Stomach (tissue), 9 donors: ENCODE data around the gene SFRP5. TPM values are rescaled to one million over a fixed set of nuclear protein-coding genes. Genes with fewer than 3 reads are reported as not detected.

Source experiments
- DNase-seq, 2 donors: peaks; one replicate each; pipeline versions ENCODE4 v3.0.0 to v3.0.0-alpha.2; 2013 to 2019
- H3K27ac ChIP-seq, 5 donors: fragments of 200-600 bp in 4 of 5; sonication (generic) in 4 of 5; one replicate each; pipeline ENCODE4 v1.5.1; 2013 to 2019; ENCODE audit warnings: mild to moderate bottlenecking in 1 of 5, moderate library complexity in 1 of 5
- H3K27me3 ChIP-seq, 3 donors: fragments of 200-600 bp; sonication (generic); one replicate each; pipeline ENCODE4 v1.5.1; 2017 to 2019; ENCODE audit warnings: mixed run types in 1 of 3
- H3K36me3 ChIP-seq, 4 donors: fragments of 200-600 bp; sonication (generic); 1 replicate in 3 of 4; 2 replicates in 1 of 4; pipeline ENCODE4 v1.5.1; 2016 to 2019
- H3K4me1 ChIP-seq, 4 donors: fragments of 200-600 bp; sonication (generic); one replicate each; pipeline ENCODE4 v1.5.1; 2016 to 2019
- H3K4me3 ChIP-seq, 4 donors: fragments of 200-600 bp; sonication (generic) in 3 of 4; one replicate each; pipeline ENCODE4 v1.5.1; 2016 to 2019; ENCODE audit warnings: mild to moderate bottlenecking in 1 of 4
- H3K9me3 ChIP-seq, 4 donors: fragments of 200-600 bp; sonication (generic); one replicate each; pipeline ENCODE4 v1.5.1; 2016 to 2019
- EP300 ChIP-seq: sonication (generic); formaldehyde crosslinking; IDR thresholded peaks from one replicate; pipeline ENCODE4 v1.6.1; 2017; ENCODE audit warnings: antibody characterized with exemption
- POLR2A ChIP-seq, 4 donors: fragments of 450-650 bp; IDR thresholded peaks; one replicate each; pipeline ENCODE4 v1.6.1; 2016; ENCODE audit warnings: antibody characterized with exemption in 4 of 4, control low read depth in 2 of 4, mild to moderate bottlenecking in 1 of 4, moderate library complexity in 1 of 4
- POLR2AphosphoS5 ChIP-seq, 3 donors: sonication (generic); formaldehyde crosslinking; IDR thresholded peaks; one replicate each; pipeline ENCODE4 v1.6.1; 2016; ENCODE audit warnings: antibody characterized with exemption in 3 of 3
- WGBS, 5 donors: extraction: QIAGEN DNeasy Blood & Tissue Kit in 3 of 5; methylation state at CpG; one replicate each; pipeline versions ENCODE4 v1.1.5 to v1.1.7; 2013 to 2018; 5-methylcytosine and 5-hydroxymethylcytosine counted together
- intact Hi-C: fragments of 100-400 bp; cut with DNase I; formaldehyde crosslinking; loops from one replicate; pipeline ENCODE4 v1.15.1; 2023; ENCODE audit warnings: low total_unique reads
- polyA plus RNA-seq, 3 donors: library from polyadenylated mRNA; stranded (reverse); fragments of 200-250 nt; gene quantifications; one replicate each; pipeline ENCODE4 v1.2.3, GENCODE V29; 2013
- total RNA-seq, 5 donors: library from RNA; depleted of rRNA; stranded (reverse); fragments of >200 nt; gene quantifications; one replicate each; pipeline versions ENCODE4 v1.1.0 to v1.2.3, GENCODE V29; 2014 to 2016
- TF ChIP-seq, protein P1 (sequence below), 7 experiments: fragments of 450-650 bp in 4 of 7; fragments of 200-600 bp in 3 of 7; sonication (generic) in 3 of 7; IDR thresholded peaks; one replicate each; pipeline ENCODE4 v1.5.1; 2016 to 2019; ENCODE audit warnings: antibody characterized with exemption in 7 of 7, control low read depth in 2 of 7, mild to moderate bottlenecking in 1 of 7
- donor health status: healthy with polysubstance abuse.
- donor health status: Bipolar disorder and iron deficiency.
- donor health status: healthy.

SFRP5 gene
- total and polyA plus RNA-seq, 8 donors: 0.45 to 8.4 (median 2.1) TPM; not detected in 1

DNA sequence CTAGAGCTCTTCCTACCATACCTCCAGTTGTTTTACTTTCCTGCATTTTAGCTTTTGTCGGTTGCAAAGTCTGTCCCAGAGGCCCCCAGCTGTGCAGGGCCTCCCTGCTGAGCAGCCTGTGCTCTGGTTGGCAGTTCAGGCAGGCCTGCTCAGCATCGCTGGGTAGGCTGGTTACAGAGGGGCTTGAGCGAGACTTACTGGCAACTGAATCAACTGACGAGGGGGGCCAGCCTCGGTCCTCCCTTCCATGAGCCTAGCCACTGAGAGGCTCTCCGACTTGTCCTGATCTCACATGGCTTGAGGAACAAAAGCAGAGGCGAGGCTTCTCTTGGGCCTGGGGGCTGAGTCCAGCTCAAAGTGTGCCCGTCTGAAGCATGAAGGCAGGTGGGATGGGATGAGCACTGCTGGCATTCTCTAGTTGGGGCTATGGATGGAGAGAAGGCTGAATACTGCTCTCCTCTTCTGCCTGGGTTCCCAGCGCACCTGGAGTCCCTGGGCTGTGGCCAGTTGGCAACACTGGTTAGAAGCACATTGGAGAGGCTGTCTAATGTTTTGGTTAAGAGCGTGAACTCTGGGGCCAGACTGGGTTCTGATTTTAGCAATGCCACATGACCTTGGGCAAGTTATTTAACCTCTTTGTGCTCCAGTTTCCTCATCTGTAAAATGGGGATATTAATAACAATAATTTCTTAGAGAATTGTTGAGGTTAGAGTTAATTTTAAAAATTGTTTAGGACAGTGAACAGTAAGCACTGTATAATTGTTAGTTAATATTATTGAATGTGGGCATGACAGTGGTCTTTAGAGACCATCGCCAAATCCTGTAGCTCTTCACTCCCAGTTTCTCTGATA is 6.9 kb upstream of the SFRP5 start:
- peaks cover 0 to 14% (median 0%) of the 10 kb centered on the region in 3 donors for H3K27me3 ChIP-seq
- no peak overlapping the region for H3K4me3 ChIP-seq
- 83 to 86% (median 84%) methylated on average over 9 to 11 of the region's 11 CpGs for WGBS, 5 donors
- H3K4me1 ChIP-seq: peaks cover 8 to 20% (median 15%) of the 10 kb centered on the region in 4 donors
- no peaks in the 10 kb centered on the region for H3K9me3 ChIP-seq
- no peaks in the 10 kb centered on the region for H3K36me3 ChIP-seq
- intact Hi-C loops: no loop called here
- no peak overlapping the region for H3K27ac ChIP-seq
- TF ChIP-seq POLR2A (IDR thresholded peaks at IDR 0.05) (no peak), POLR2AphosphoS5 (IDR thresholded peaks at IDR 0.05) (no peak), EP300 (no peak)
- TF ChIP-seq, protein P1, sequence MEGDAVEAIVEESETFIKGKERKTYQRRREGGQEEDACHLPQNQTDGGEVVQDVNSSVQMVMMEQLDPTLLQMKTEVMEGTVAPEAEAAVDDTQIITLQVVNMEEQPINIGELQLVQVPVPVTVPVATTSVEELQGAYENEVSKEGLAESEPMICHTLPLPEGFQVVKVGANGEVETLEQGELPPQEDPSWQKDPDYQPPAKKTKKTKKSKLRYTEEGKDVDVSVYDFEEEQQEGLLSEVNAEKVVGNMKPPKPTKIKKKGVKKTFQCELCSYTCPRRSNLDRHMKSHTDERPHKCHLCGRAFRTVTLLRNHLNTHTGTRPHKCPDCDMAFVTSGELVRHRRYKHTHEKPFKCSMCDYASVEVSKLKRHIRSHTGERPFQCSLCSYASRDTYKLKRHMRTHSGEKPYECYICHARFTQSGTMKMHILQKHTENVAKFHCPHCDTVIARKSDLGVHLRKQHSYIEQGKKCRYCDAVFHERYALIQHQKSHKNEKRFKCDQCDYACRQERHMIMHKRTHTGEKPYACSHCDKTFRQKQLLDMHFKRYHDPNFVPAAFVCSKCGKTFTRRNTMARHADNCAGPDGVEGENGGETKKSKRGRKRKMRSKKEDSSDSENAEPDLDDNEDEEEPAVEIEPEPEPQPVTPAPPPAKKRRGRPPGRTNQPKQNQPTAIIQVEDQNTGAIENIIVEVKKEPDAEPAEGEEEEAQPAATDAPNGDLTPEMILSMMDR (IDR thresholded peaks at IDR 0.05): no peak
- no peak for DNase-seq

DNA sequence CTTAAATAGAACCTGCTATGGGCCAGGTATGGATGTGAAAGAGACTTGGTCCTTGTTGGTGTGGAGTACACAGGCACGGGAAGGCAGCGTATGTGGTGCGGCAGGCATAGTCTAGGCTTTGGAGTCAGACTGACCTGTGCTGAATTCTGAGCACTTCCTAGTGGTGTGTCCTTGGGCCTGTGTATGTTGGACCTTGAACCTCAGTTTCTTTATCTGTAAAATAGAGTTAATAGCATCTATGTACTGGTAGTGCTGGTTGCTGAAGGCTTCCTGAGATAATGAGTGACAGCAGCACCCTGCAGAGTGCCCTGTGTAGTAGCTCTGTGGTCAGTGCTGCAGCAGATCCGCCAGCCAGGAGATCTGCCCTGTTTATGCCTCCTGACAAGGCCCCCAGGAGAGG is 5.3 kb upstream of the SFRP5 start:
- WGBS, 5 donors: 86 to 95% (median 92%) methylated on average over 4 of the region's 4 CpGs
- Histone ChIP-seq H3K4me3 (no peak overlapping the region), H3K27me3 (peaks cover 2 to 30% (median 3%) of the 10 kb centered on the region in 3 donors), H3K27ac (no peak overlapping the region), H3K4me1 (peaks cover 8 to 27% (median 20%) of the 10 kb centered on the region in 4 donors), H3K9me3 (no peaks in the 10 kb centered on the region), H3K36me3 (no peaks in the 10 kb centered on the region)
- intact Hi-C loops: no loop called here
- TF ChIP-seq POLR2AphosphoS5 (IDR thresholded peaks at IDR 0.05) (no peak), POLR2A (IDR thresholded peaks at IDR 0.05) (no peak), EP300 (no peak)
- TF ChIP-seq, protein P1 (IDR thresholded peaks at IDR 0.05): no peak
- DNase-seq: no peak

- peaks cover 13 to 53% (median 26%) of the 10 kb centered on the region in 3 donors for H3K27me3 ChIP-seq
- 38 to 54% (median 53%) methylated on average over 9 to 10 of the region's 10 CpGs for WGBS, 5 donors
- H3K27ac ChIP-seq: no peak overlapping the region
- TF ChIP-seq EP300 (no peak), POLR2AphosphoS5 (IDR thresholded peaks at IDR 0.05) (no peak), POLR2A (IDR thresholded peaks at IDR 0.05) (no peak)
- TF ChIP-seq, protein P1 (IDR thresholded peaks at IDR 0.05): no peak
- no peaks in the 10 kb centered on the region for H3K36me3 ChIP-seq
- no peaks in the 10 kb centered on the region for H3K9me3 ChIP-seq
- no peak overlapping the region for H3K4me3 ChIP-seq
- intact Hi-C loops: no loop called here
- H3K4me1 ChIP-seq: peaks cover 6 to 22% (median 19%) of the 10 kb centered on the region in 4 donors
- peak in 1 of 2 donors; percentile 42 for DNase-seq
These were observed 3.1 kb upstream of the SFRP5 start for GRCh38 chr10:97774811-97775294.

DNA sequence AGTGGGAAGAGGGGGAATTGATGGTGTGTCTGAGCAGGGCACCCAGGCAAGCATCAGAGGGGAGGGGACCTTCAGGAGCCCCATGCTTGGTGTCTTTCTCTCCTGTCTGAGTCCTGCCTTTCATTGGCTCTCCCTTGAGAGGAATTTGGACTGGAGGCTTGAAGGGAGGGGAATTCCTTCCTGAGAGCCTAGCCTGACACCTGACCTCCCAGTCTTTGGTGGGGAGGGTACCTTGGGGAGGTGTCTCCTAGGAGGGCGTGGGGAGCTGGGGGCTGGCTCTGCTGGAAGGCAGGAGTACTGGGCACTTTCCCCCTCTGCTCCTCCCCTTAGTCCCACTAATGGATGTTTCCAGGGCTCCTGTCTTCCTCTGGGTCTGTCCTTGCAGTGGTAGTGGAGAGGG is 1.3 kb upstream of the SFRP5 start:
- H3K27me3 ChIP-seq: peaks cover 13 to 70% (median 37%) of the 10 kb centered on the region in 3 donors
- no peak overlapping the region for H3K27ac ChIP-seq
- WGBS, 5 donors: 40 to 80% (median 67%) methylated on average over 1 of the region's 1 CpG

More for the DNA sequence above, 1.3 kb upstream of the SFRP5 start:
- Histone ChIP-seq H3K9me3 (no peaks in the 10 kb centered on the region), H3K4me3 (no peak overlapping the region), H3K4me1 (peaks cover 6 to 22% (median 19%) of the 10 kb centered on the region in 4 donors), H3K36me3 (no peaks in the 10 kb centered on the region)
- no peak for DNase-seq
- TF ChIP-seq, protein P1 (IDR thresholded peaks at IDR 0.05): no peak
- TF ChIP-seq POLR2A (IDR thresholded peaks at IDR 0.05): no peak
- no peak for TF ChIP-seq EP300
- TF ChIP-seq POLR2AphosphoS5 (IDR thresholded peaks at IDR 0.05): no peak
- intact Hi-C loops: no loop called here
